ENCODE results near the gene OR2G3.

OR2G3 gene

DNA sequence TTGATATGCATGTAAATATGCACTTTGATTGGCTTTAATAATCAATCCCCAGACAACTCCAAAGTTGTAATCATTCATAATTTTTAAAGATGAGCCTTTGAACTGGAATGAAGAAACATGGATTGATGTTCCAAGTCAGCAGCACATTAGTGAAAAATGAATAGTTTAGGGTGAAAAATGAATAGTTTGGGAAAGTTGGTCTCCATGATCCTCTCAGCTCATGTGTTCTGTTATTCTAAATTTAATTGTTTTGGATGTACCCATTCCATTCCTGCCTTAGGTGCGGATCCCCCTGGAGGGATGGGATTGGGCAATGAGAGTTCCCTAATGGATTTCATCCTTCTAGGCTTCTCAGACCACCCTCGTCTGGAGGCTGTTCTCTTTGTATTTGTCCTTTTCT is at the start of gene OR2G3:
OR2G3 (plus strand) TSS at position 301 of the 400 bp plus-strand sequence; CDS start at position 301, 0 bp downstream.
- TF ChIP-seq, protein P1, sequence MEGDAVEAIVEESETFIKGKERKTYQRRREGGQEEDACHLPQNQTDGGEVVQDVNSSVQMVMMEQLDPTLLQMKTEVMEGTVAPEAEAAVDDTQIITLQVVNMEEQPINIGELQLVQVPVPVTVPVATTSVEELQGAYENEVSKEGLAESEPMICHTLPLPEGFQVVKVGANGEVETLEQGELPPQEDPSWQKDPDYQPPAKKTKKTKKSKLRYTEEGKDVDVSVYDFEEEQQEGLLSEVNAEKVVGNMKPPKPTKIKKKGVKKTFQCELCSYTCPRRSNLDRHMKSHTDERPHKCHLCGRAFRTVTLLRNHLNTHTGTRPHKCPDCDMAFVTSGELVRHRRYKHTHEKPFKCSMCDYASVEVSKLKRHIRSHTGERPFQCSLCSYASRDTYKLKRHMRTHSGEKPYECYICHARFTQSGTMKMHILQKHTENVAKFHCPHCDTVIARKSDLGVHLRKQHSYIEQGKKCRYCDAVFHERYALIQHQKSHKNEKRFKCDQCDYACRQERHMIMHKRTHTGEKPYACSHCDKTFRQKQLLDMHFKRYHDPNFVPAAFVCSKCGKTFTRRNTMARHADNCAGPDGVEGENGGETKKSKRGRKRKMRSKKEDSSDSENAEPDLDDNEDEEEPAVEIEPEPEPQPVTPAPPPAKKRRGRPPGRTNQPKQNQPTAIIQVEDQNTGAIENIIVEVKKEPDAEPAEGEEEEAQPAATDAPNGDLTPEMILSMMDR (IDR thresholded peaks at IDR 0.05): no peak

DNA sequence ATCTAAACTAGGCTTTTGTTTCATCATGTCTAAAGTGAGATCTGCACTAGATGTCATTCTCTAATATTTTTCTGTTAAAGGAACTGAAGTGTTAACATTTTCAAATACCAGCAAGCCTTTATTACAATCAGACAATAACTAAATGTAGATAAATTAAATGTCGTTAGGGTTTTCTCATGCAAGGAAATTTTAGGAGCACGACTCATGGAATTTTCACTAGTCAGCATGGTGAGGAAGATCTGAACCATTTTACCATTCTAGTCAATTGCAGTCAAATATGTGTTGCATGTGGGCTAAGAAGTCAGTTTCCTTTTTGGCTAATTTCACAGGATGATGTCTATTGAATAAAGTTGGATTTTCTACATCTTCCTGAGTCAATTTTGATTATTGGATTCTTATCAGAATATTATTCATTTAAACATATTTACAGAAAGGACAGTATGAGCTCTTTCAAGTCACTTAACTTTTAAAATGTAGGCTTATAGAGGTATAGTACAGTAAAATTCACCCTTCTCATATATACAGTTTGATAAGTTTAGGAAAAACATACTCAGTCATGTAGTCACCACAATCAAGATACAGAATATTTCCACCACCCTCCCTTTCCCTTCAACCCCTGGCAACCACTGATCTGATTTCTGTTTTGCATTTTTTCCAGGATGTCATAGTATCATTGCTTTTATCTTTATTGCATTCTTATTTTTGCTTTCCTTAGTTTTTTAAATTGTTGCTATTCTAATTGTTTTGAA is 47.3 kb upstream of the OR2G3 start:
- TF ChIP-seq, protein P1 (IDR thresholded peaks at IDR 0.05): no peak

DNA sequence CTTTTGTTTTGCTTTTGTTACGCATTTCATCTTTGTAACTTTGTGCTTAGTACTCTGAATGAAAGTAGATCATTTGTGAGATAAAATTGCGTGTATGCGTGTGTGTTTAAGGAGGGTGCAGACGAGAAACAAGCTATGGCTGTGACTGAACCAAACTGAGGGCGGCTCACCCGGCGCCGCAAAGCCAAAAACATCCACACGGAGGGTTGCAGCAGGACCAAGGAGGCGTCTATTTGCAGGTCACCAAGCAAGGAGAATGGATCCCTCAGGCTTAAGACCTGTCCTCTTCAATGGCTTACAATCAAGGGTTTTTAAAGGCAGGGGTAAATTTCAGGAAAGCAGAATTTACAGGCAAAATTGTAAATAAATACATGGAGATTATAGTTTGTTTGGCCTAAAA is 43.7 kb upstream of the OR2G3 start:
- TF ChIP-seq, protein P1 (IDR thresholded peaks at IDR 0.05): no peak

DNA sequence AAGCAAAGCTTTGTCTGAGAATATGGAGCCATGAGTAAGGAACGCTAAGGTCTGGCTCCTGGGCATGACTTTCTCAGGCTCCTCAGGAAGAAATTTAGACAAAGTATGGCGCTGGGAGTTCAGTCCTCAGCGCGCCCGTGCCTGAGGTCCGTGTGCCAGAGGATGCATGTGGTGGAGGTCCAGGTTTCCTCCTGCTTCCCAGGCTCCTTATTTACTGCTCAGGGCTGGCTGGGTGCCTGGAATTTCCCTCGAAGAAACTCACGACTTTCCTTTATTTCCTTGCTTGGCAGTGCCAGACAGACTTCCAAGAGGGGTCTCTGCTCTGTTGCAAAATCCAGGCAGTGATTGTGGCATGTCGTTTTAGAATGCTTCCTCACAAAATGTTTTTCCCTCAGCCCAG is 43.2 kb upstream of the OR2G3 start:
- TF ChIP-seq, protein P1 (IDR thresholded peaks at IDR 0.05): no peak

DNA sequence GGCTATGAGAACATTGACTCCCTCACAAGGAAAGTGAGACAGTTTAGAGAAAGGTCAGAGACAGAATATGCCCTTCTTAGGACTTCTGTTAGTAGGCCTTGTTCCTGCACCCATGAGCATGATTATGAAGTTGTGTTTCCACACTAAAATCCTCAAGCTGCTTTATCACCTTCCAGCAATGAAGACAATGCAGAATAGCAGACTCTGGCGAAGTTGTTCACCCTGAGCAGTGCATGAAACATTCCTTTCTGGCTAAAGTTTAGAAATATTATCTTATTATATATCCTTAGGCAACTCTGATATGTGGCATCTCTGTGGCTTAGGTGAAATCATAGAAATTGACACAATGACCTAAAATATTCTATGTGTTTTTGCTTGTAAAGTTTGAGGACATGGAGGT is 31.1 kb upstream of the OR2G3 start:
- TF ChIP-seq, protein P1 (IDR thresholded peaks at IDR 0.05): no peak

DNA sequence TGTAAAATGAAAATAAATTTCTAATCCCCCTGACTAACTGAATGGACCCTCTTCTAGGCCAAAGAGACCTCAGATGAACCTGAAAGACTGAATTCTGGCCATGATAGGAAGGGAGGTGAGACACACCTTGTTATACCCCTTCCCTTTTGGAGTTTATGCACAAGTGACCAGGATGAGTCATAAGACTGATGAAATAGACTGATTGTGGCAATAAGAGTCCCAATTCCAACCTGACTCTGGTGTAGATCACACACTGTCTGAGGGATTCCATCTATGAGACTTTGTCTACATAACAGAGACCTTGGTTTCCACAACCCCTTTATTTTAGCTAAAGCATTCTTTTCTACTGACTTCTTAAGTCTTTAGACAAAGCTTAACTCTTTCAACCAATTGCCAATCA is 30.7 kb upstream of the OR2G3 start:
- TF ChIP-seq, protein P1 (IDR thresholded peaks at IDR 0.05): no peak

DNA sequence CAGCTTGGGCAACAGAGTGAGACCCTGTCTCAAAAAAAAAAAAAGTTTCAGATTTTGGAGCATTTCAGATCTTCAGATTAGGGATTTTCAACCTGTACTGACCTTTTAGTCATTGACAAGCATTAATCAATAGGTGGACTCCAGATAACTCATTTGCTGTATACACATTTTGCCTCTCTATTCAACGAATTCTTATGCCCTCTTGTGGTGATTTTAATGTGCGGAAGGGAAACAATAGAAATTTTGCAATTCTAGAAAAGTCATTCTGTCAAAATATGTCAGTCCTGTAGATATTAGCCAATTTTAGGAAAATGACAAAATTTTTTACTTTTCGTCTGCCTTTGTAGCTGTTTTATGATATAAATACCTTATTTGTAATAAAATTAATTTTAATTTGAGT is 28.9 kb upstream of the OR2G3 start:
- TF ChIP-seq, protein P1 (IDR thresholded peaks at IDR 0.05): peak; percentile 66

Data from LNCAP (cell line).